Measurements from ENCODE around the gene RASSF7.
"Not testable (repeated sequence)": the region's sequence is repeated elsewhere in the genome, so short reads cannot be mapped to it uniquely, and the experiment has no call there.

The RASSF7 gene

DNA sequence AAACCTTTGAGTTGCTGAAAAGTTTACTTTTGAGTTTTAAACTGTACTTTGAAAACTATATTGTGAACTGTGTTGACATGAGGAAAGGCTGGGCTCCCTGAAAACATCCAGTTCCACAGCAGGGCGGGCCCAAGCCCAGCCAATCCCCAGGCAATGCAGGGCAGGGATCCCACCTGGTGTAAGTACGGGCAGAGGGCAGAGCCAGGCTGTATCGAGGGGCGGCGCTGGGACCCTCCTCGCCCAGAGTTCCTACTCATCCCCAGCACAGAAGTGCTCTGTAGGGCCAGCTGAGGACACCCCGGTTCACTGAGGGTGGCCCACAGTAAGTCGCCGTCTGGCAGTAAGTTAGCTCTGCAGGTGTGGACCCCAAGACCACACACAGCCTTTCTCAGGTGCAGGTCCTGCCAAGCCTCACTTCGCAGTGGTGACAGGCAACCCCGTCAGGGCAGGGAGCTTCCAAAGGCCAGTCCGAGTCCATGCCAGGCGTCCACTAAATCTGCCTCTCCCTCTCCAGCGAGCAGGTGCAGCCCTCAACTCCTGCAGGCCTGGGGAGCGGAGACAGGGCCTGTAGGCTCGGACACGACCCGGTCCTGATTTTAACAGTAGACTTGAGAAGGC is 6.3 kb downstream of the RASSF7 start:
- Histone ChIP-seq H3K9ac (ENCODE audit: low read depth in 1 of 2, low read length in 2 of 2) (peak overlapping the region in 1 of 2 donors; percentile 88), H3K27me3 (ENCODE audit: control insufficient read depth in 2 of 2, insufficient read depth in 2 of 2, low read length in 2 of 2) (no peaks in the 10 kb centered on the region), H3K27ac (ENCODE audit: low read depth in 2 of 2, low read length in 2 of 2) (peak overlapping the region; percentile 87 to 96), H3K36me3 (ENCODE audit: control insufficient read depth in 2 of 2, insufficient read depth in 2 of 2, low read length in 2 of 2) (peaks cover 14 to 18% of the 10 kb centered on the region in 2 donors), H3K4me3 (ENCODE audit: low read length in 2 of 2) (peak overlapping the region; percentile 60 to 84), H3K9me3 (ENCODE audit: control insufficient read depth in 2 of 2, low read length in 2 of 2) (no peaks in the 10 kb centered on the region), H3K4me1 (ENCODE audit: control insufficient read depth in 2 of 2, insufficient read depth in 2 of 2, low read length in 2 of 2) (peaks cover 17 to 39% of the 10 kb centered on the region in 2 donors)

DNA sequence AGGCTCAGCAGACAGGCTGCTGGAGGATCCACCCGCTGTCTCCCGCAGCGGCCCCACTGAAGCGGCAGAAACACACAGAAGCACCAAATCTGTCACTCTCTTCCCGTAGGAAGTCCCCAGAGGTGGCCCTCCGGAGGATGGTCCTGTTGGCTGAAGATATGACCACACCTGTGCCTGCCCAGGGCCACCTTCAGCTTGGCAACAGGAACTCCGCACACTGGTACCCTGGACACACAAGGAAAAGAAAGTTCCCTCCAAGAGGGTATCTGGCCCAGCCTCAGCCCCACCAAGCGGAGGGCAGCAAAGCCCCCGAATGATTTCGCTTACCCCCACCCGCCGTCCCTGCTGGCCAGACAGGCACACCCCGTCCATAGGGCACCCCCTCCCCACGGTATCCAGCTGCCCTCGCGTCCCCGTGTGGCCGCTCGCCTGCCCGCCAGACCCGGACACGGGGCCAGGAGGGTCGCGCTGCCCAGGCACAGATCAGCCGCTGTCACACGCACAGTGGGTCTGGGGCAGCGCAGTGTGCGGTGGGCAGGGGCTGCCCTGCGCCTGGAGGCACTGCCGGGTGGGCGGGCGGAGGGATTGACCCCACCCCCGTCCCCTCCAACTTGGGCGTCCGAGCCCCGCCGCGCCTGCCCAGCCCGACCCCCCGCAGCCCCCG is 7.0 kb downstream of the RASSF7 start:
- Histone ChIP-seq H3K36me3 (ENCODE audit: control insufficient read depth in 2 of 2, insufficient read depth in 2 of 2, low read length in 2 of 2) (peaks cover 14% of the 10 kb centered on the region in 2 donors), H3K27ac (ENCODE audit: low read depth in 2 of 2, low read length in 2 of 2) (peak overlapping the region; percentile 87 to 96), H3K27me3 (ENCODE audit: control insufficient read depth in 2 of 2, insufficient read depth in 2 of 2, low read length in 2 of 2) (no peaks in the 10 kb centered on the region), H3K9ac (ENCODE audit: low read depth in 1 of 2, low read length in 2 of 2) (peak overlapping the region; percentile 38 to 88), H3K9me3 (ENCODE audit: control insufficient read depth in 2 of 2, low read length in 2 of 2) (no peaks in the 10 kb centered on the region), H3K4me3 (ENCODE audit: low read length in 2 of 2) (peak overlapping the region; percentile 60 to 84), H3K4me1 (ENCODE audit: control insufficient read depth in 2 of 2, insufficient read depth in 2 of 2, low read length in 2 of 2) (peaks cover 11 to 33% of the 10 kb centered on the region in 2 donors)

DNA sequence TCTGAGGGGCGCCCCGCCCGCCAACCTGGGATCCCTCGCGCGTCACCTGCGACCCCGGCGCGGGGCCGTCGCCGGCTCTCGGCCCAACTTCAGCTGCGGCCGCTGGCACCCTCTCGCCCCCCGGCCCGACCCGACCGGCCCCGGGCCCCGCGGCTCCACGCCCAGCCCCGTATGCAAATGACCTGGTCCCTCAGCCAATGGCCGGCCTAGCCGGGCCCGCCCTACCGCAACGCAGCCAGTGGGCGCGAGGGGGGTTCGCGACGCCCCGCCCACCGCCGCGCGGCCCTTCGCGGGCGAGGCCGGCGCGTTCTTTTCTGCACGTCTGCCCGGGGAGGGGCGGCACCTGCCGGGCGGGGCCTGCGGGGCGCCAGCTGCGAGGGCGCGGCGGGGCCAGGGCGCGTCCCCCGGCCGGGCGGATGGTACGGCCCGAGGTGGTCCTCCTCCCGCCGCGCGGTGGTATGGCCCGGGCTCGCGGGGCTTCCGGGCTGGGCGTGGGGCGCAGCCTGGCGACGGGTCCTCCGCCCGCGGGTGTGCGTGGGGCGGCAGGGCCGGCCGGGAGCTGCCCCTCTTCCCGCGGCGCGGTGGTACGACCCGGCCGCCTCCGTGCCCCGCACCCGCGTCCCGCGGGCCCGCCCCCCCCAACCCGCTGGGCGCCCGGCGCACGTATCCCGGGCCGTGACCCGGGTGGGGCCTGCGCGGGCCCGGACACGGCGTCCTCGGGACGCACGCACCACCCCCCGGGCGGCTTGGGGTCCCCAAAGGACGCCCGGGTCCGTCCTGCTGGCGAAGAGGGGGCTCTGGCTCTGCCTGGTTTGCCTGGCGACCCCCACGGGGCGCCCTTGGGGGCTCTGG is 7.8 kb downstream of the RASSF7 start:
- peaks cover 6 to 9% of the 10 kb centered on the region in 2 donors for H3K36me3 ChIP-seq (ENCODE audit: control insufficient read depth in 2 of 2, insufficient read depth in 2 of 2, low read length in 2 of 2)
- peaks cover 11 to 25% of the 10 kb centered on the region in 2 donors for H3K4me1 ChIP-seq (ENCODE audit: control insufficient read depth in 2 of 2, insufficient read depth in 2 of 2, low read length in 2 of 2)
- H3K9me3 ChIP-seq (ENCODE audit: control insufficient read depth in 2 of 2, low read length in 2 of 2), result no peaks in the 10 kb centered on the region
- H3K27me3 ChIP-seq (ENCODE audit: control insufficient read depth in 2 of 2, insufficient read depth in 2 of 2, low read length in 2 of 2), result no peaks in the 10 kb centered on the region
- H3K27ac ChIP-seq (ENCODE audit: low read depth in 2 of 2, low read length in 2 of 2), result peak overlapping the region; percentile 87 to 96
- peak overlapping the region; percentile 92 to 93 for H3K9ac ChIP-seq (ENCODE audit: low read depth in 1 of 2, low read length in 2 of 2)
- H3K4me3 ChIP-seq (ENCODE audit: low read length in 2 of 2), result peak overlapping the region; percentile 74 to 84

DNA sequence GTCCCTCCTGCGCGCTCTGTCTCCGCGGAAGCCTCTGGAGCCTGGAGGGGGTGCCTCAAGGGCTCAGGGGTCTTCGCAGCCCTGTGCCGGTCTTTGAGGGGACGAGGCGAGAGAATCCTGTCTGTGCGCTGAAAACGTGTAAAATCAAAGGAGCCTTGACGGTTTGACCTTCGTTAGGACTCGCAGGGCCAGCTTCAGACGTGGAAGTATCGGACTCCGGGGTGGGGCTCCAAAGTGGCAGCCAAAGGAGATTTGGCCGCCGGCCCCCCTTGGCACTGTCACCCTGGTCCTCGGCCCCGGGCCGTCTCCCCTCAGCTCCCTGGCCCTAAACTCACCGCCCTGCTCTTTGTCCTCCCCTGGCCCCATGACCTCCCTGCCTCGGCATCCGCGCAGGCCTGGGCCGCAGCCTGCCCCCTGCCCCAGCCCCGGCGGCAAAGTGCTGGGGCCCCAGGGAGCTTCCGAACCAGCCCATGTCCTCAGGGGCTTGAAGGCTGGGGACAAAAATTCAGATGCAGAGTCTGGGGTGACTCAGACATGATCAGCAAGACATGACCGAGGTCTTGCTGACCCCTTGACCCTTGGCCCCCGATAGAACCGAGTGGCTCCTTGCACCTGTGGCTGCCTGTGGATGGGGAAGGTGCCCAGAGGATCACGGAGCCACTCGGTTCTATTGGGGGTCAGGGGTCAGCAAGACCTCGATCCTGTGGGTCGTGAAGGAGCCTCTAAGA is 8.6 kb downstream of the RASSF7 start:
- no peaks in the 10 kb centered on the region for H3K9me3 ChIP-seq (ENCODE audit: control insufficient read depth in 2 of 2, low read length in 2 of 2)
- H3K9ac ChIP-seq (ENCODE audit: low read depth in 1 of 2, low read length in 2 of 2), result peak overlapping the region; percentile 92 to 93
- H3K4me1 ChIP-seq (ENCODE audit: control insufficient read depth in 2 of 2, insufficient read depth in 2 of 2, low read length in 2 of 2), result peaks cover 13 to 22% of the 10 kb centered on the region in 2 donors
- peak overlapping the region; percentile 83 to 87 for H3K27ac ChIP-seq (ENCODE audit: low read depth in 2 of 2, low read length in 2 of 2)
- H3K36me3 ChIP-seq (ENCODE audit: control insufficient read depth in 2 of 2, insufficient read depth in 2 of 2, low read length in 2 of 2), result peaks cover 0 to 4% of the 10 kb centered on the region in 2 donors
- H3K4me3 ChIP-seq (ENCODE audit: low read length in 2 of 2), result peak overlapping the region; percentile 74
- H3K27me3 ChIP-seq (ENCODE audit: control insufficient read depth in 2 of 2, insufficient read depth in 2 of 2, low read length in 2 of 2), result no peaks in the 10 kb centered on the region

DNA sequence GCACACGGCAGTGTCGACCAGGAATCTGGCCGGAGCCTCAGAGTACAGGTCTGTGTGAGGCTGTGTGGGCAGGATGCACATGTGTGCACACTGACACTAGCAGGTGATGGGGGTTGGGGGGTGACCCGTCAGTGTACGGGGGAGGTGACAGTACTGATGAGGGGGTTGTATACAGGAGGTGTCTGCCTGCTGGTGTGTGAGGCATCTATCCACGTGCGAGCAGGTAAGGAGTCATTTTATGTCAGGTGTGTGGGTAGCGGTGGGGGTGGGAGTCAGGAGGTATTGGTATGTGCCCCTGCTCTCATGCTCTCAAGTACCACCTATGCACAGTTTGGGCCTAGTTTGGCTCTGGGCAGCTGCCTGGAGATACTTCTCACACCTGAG is 11.0 kb downstream of the RASSF7 start:
- no peak overlapping the region for H3K4me3 ChIP-seq (ENCODE audit: low read length in 2 of 2)
- H3K27ac ChIP-seq (ENCODE audit: low read depth in 2 of 2, low read length in 2 of 2), result no peak overlapping the region
- H3K9ac ChIP-seq (ENCODE audit: low read depth in 1 of 2, low read length in 2 of 2), result no peak overlapping the region
- peaks cover 0 to 2% of the 10 kb centered on the region in 2 donors for H3K36me3 ChIP-seq (ENCODE audit: control insufficient read depth in 2 of 2, insufficient read depth in 2 of 2, low read length in 2 of 2)
- H3K27me3 ChIP-seq (ENCODE audit: control insufficient read depth in 2 of 2, insufficient read depth in 2 of 2, low read length in 2 of 2), result peaks cover 0 to 3% of the 10 kb centered on the region in 2 donors
- H3K4me1 ChIP-seq (ENCODE audit: control insufficient read depth in 2 of 2, insufficient read depth in 2 of 2, low read length in 2 of 2), result peaks cover 19 to 23% of the 10 kb centered on the region in 2 donors
- H3K9me3 ChIP-seq (ENCODE audit: control insufficient read depth in 2 of 2, low read length in 2 of 2), result no peaks in the 10 kb centered on the region

DNA sequence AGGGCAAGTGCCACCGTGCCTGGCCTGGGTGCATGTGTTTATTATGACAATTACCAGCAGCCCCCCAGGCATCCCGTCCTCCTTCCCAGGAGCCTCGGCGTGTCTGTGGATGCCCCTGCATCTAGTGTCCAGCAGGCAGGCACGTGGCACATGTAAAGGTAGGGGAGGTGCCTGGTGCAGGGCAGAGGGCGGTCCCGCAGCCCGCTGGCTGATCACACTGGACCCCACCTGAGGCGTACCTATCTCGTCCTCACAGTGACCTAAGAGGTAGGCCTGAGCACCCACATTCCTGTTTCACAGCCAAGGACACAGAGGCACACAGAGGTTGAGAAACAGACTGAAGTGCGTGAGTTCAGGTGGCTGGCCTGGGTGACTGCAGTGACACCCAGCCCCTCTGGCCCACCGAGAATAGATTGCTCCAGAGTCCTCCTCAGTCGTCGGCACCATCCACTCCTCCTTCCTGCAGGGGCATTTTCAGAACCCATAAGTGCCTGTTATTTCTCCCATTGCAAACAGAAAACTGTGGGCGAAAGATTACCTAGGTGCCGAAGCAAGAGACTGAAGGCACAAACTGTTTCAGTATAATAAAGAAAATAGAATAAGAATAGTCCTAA is 12.5 kb downstream of the RASSF7 start:
- Histone ChIP-seq H3K36me3 (ENCODE audit: control insufficient read depth in 2 of 2, insufficient read depth in 2 of 2, low read length in 2 of 2) (no peaks in the 10 kb centered on the region), H3K27me3 (ENCODE audit: control insufficient read depth in 2 of 2, insufficient read depth in 2 of 2, low read length in 2 of 2) (peaks cover 0 to 3% of the 10 kb centered on the region in 2 donors), H3K27ac (ENCODE audit: low read depth in 2 of 2, low read length in 2 of 2) (no peak overlapping the region), H3K4me1 (ENCODE audit: control insufficient read depth in 2 of 2, insufficient read depth in 2 of 2, low read length in 2 of 2) (peaks cover 23 to 29% of the 10 kb centered on the region in 2 donors), H3K9ac (ENCODE audit: low read depth in 1 of 2, low read length in 2 of 2) (no peak overlapping the region), H3K9me3 (ENCODE audit: control insufficient read depth in 2 of 2, low read length in 2 of 2) (no peaks in the 10 kb centered on the region), H3K4me3 (ENCODE audit: low read length in 2 of 2) (no peak overlapping the region)

DNA sequence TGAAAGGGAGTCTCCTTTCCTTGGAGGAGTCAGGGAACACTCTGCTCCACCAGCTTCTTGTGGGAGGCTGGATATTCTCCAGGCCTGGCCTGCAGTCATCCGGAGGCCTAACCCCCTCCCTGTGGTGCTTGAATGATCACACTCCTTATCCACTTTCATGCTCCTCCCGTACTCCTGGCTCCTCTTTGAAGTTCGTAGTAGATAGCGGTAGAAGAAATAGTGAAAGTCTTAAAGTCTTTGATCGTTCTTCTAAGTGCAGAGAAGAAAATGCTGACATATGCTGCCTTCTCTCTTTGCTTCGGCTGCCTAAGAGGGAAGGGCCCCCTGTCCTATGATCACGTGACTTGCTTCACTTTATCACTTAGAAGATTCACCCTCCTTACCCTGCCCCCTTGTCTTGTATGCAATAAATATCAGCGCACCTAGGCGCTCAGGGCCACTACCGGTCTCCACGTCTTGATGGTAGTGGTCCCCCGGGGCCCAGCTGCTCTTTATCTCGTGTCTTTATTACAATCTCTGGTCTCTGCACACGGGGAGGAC is 13.3 kb downstream of the RASSF7 start:
- H3K27me3 ChIP-seq (ENCODE audit: control insufficient read depth in 2 of 2, insufficient read depth in 2 of 2, low read length in 2 of 2); H3K36me3 ChIP-seq (ENCODE audit: control insufficient read depth in 2 of 2, insufficient read depth in 2 of 2, low read length in 2 of 2); H3K9ac ChIP-seq (ENCODE audit: low read depth in 1 of 2, low read length in 2 of 2); H3K9me3 ChIP-seq (ENCODE audit: control insufficient read depth in 2 of 2, low read length in 2 of 2); H3K27ac ChIP-seq (ENCODE audit: low read depth in 2 of 2, low read length in 2 of 2): not testable (repeated sequence)
- Histone ChIP-seq H3K4me3 (ENCODE audit: low read length in 2 of 2) (peak overlapping the region in 1 of 2 donors; percentile 13), H3K4me1 (ENCODE audit: control insufficient read depth in 2 of 2, insufficient read depth in 2 of 2, low read length in 2 of 2) (peaks cover 24 to 30% of the 10 kb centered on the region in 2 donors)

DNA sequence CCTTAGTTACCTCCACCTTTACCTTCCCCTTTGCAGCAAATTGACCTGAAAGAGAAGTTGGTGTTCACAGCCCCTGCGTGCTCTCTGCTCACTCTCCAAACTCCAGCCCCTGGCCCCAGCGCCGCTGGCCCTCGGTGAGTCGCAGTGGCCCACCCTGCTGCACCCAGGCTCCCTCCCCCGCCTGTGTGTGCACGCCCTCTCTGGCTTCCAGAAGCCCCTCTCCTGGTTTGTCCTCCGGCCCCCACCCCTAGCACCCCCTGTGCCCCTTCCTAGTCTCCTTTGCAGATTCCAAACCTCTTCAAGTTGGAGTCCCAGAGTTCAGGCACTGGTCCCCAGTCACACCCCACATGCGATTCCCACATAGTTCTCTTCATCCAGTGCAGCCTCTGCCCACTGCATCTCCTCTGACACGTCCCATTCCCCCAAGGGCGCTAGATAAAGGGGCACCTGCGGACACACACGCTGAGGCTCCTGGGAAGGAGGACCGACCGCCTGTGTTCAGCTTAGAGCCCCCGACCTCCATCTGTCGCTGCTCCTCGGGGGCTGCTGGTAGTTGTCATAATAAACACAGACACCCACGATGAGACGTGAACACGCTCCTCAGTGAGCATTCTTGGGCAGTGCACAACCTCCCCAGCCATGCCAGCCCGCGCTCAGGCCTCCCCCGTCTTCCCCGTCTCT is 14.0 kb downstream of the RASSF7 start:
- Histone ChIP-seq H3K9ac (ENCODE audit: low read depth in 1 of 2, low read length in 2 of 2) (peak overlapping the region; percentile 32 to 77), H3K27me3 (ENCODE audit: control insufficient read depth in 2 of 2, insufficient read depth in 2 of 2, low read length in 2 of 2) (peaks cover 0 to 3% of the 10 kb centered on the region in 2 donors), H3K27ac (ENCODE audit: low read depth in 2 of 2, low read length in 2 of 2) (no peak overlapping the region), H3K4me3 (ENCODE audit: low read length in 2 of 2) (peak overlapping the region; percentile 63 to 69), H3K4me1 (ENCODE audit: control insufficient read depth in 2 of 2, insufficient read depth in 2 of 2, low read length in 2 of 2) (peaks cover 20 to 29% of the 10 kb centered on the region in 2 donors), H3K36me3 (ENCODE audit: control insufficient read depth in 2 of 2, insufficient read depth in 2 of 2, low read length in 2 of 2) (no peaks in the 10 kb centered on the region), H3K9me3 (ENCODE audit: control insufficient read depth in 2 of 2, low read length in 2 of 2) (no peaks in the 10 kb centered on the region)

All from mucosa of rectum (tissue), 2 donors.